GM19238 (cell line): ENCODE results near the gene THSD4.
"Not testable (repeated sequence)": the region's sequence is repeated elsewhere in the genome, so short reads cannot be mapped to it uniquely, and the experiment has no call there.

Source experiments
- DNase-seq: peaks from one replicate; pipeline ENCODE4 v3.0.0; 2011; ENCODE audit warnings: low spot score; ENCODE audit not compliant: insufficient read length

Gene THSD4

GRCh38 chr15:71254491-71254890 is 139.2 kb downstream of the THSD4 start:
- DNase-seq, result no peak

- DNase-seq, result no peak
Observed at GRCh38 chr15:71256934-71257664, 141.8 kb downstream of the THSD4 start.

GRCh38 chr15:71259866-71260265 is 144.6 kb downstream of the THSD4 start:
- DNase-seq, result no peak

GRCh38 chr15:71261418-71261817 is 146.1 kb downstream of the THSD4 start:
- no peak for DNase-seq

- no peak for DNase-seq
Observed at GRCh38 chr15:71261909-71262308, 146.6 kb downstream of the THSD4 start.

- DNase-seq, result no peak
Observed at GRCh38 chr15:71262599-71262998, 147.3 kb downstream of the THSD4 start.

GRCh38 chr15:71265606-71266005 is 150.3 kb downstream of the THSD4 start:
- DNase-seq, result not testable (repeated sequence)

GRCh38 chr15:71271327-71271726 is 156.1 kb downstream of the THSD4 start:
- no peak for DNase-seq

- DNase-seq, result no peak
Observed at GRCh38 chr15:71272932-71273331, 157.7 kb downstream of the THSD4 start.

- DNase-seq, result no peak
Observed at GRCh38 chr15:71273731-71274447, 158.6 kb downstream of the THSD4 start.

GRCh38 chr15:71274448-71274798 is 159.2 kb downstream of the THSD4 start:
- no peak for DNase-seq

GRCh38 chr15:71275098-71275497 is 159.8 kb downstream of the THSD4 start:
- DNase-seq, result no peak

- no peak for DNase-seq
Observed at GRCh38 chr15:71275566-71276335, 160.5 kb downstream of the THSD4 start.

- no peak for DNase-seq
Observed at GRCh38 chr15:71276336-71276665, 161.0 kb downstream of the THSD4 start.

GRCh38 chr15:71278989-71279756 is 163.9 kb downstream of the THSD4 start:
- no peak for DNase-seq

- no peak for DNase-seq
Observed at GRCh38 chr15:71279757-71280141, 164.5 kb downstream of the THSD4 start.

- DNase-seq, result no peak
Observed at GRCh38 chr15:71280206-71280605, 164.9 kb downstream of the THSD4 start.

GRCh38 chr15:71281256-71281655 is 166.0 kb downstream of the THSD4 start:
- no peak for DNase-seq

- DNase-seq, result no peak
Observed at GRCh38 chr15:71282076-71282475, 166.8 kb downstream of the THSD4 start.

- DNase-seq, result no peak
Observed at GRCh38 chr15:71288348-71288955, 173.2 kb downstream of the THSD4 start.

- DNase-seq, result no peak
Observed at GRCh38 chr15:71290002-71290401, 174.7 kb downstream of the THSD4 start.
